GM19438 (cell line): ENCODE results near the gene RNU6-9.

Experiments
- ATAC-seq: cut with Tn5 transposase; IDR thresholded peaks from one replicate; pipeline ENCODE4 v1.9.1; 2021; ENCODE audit warnings: low read depth; ENCODE audit not compliant: unreplicated experiment

Gene RNU6-9

DNA sequence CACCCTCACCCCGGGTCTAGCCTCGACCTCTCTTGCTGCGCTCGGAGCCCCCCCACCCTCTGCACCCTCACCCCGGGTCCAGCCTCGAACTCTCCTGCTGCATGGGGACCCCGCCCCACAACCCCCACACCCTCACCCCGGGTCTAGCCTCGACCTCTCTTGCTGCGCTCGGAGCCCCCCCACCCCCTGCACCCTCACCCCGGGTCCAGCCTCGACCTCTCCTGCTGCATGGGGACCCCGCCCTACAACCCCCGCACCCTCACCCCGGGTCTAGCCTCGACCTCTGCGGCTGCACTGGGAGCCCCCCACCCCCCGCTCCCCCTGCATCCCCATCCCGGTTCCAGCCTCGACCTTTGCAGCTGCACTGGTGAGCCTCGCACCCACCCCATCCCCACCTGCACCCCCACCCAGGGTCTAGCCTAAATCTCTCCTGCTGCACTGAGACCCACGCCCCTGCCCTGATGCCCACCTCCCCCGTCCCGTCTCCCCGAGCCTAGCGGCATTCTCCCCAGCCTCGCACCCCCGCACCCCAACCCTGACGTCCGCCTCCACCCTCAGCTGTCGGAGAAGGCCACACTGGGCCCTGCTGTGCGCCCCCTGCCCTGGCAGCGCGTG, 32.0 kb upstream of the RNU6-9 start:
- ATAC-seq: no peak

DNA sequence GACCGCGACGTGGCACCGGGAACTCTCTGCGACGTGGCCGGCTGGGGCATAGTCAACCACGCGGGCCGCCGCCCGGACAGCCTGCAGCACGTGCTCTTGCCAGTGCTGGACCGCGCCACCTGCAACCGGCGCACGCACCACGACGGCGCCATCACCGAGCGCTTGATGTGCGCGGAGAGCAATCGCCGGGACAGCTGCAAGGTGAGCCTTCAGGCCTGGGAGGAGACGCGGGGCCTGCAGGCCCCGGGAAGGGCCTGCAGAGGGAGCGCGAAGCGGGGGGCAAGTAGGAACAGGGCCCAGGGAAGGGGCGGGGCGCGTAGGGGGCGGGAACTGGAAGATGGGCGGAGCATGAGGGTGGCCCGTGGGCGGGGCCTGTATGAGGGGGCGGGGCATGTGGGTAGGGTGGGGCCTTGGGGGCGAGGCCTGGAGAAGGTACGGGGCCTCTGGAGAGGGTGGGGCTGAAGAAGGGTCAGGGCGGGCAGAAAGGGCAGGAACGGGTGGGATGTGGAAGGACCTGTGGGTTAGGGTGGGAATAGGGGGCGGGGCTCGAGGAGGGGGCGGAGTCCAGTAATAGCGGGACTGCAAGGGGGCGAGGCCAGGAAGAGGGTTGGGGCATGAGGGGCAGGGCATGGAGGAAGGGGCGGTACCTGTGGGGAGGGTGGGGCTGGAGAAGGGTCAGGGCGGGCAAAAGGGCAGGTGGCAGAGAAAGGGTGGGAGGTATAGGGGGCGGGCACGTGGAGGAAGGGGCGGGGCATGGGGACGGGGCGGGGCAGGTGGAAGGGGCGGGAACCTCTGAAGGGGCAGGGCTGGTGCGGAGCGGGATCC, 31.3 kb upstream of the RNU6-9 start:
- no peak for ATAC-seq

GRCh38 chr19:862581-863314, 30.5 kb upstream of the RNU6-9 start:
- no peak for ATAC-seq

DNA sequence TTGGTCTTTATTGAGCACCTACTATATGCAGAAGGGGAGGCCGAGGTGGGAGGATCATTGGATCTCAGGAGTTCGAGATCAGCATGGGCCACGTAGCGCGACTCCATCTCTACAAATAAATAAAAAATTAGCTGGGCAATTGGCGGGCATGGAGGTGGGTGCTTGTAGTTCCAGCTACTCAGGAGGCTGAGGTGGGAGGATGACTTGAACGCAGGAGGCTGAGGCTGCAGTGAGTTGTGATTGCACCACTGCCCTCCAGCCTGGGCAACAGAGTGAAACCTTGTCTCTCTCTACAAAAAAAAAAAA, 30.0 kb upstream of the RNU6-9 start:
- ATAC-seq: no peak

- no peak for ATAC-seq
These were observed 26.4 kb upstream of the RNU6-9 start for GRCh38 chr19:866769-867300.

- ATAC-seq: no peak
These were observed 25.9 kb upstream of the RNU6-9 start for GRCh38 chr19:867301-867793.

DNA sequence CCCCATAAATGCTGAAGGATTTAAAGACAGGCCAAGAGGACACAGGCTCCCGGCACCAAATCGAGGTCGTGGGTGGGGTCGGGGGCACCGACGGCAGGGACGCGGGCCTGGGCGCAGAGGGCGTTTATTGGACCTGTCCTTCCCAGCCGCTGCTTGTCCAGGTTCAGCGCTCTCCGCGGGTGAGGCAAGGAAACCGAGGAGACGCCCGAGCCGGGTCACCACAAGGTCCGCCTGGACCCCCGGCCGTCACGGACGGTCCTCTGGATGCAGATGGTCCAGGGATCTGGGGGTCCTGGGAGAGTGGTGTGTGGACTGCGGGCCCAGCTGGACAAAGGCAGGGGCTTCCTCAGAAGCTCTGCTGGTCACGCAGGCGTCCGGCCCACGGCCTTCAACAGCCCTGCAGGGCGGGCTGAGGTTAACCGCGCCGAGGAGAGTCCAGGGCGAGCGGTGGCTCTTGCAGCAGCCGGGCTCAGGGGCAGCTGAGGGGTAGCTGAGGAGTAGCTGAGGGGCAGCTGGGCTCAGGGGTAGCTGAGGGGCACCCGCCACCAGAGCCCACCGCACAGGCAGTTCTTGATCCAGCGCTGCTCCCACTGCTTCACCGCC, 25.3 kb upstream of the RNU6-9 start:
- no peak for ATAC-seq

GRCh38 chr19:868458-869244, 24.6 kb upstream of the RNU6-9 start:
- no peak for ATAC-seq

DNA sequence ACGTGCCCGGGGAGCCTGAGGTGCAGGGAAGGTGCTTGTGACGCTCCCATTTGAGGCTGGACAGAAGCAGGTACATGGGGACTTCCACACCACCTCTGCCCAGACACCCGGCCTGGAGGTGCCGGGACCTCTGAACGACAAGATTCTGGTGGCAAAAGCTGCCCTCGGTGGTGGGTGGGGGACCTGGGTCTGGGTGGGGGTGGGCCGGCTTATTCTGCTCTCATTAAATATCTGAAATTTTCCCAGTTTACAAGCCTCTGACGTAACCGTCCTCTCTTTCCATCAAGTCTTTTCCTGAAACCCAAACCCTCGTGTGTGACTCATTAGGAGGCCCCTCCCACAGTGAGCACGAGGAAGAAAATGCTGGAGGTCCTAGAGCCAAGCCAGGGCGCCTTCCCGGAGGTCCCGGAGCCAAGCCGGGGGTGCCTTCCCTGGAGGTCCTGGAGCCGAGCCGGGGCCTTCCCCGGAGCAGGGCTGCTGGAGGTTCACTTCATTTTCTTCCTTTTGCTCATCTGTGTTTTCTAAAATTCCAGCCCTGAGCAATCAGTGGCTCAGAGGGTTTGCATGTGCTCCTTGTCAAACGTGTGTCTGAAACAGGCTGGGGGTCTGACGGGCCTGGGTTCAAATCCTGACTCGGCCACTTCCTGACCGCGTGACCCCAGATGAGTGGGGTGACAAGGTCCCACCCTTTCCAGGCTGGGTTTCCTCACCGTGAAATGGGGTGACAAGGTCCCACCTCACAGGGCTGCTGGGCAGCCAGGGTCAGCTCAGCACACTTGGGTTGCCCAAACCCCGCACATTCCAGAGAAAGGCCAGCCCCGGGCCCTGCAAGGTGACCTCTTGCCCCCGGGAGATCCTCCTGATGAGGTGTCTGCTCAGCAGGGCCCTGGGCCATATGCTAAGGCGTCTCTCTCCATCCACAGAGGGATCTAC, 23.8 kb upstream of the RNU6-9 start:
- ATAC-seq: no peak

GRCh38 chr19:870314-870713, 23.0 kb upstream of the RNU6-9 start:
- ATAC-seq: no peak

DNA sequence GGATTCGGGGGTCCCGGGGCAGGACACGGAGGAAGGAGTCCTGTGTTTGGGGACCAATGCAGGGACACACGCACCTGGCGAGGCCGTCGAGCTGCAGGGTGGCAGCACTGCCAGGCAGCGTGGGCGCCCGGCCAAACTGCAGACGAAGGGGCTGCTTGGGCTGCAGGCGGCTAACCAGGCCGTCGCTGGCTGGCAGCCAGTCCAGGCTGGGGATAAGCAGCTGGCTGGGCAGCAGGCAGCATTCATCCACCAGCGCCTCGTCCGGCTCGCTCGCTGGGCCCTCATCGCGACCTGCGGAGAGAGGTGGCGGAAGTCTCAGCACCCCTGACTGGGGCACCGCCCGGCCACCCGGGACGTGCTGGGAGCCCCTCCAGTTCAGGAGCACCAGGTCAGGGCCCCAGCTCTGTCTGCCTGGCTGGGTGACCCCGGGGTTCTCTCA, 22.3 kb upstream of the RNU6-9 start:
- ATAC-seq: no peak

DNA sequence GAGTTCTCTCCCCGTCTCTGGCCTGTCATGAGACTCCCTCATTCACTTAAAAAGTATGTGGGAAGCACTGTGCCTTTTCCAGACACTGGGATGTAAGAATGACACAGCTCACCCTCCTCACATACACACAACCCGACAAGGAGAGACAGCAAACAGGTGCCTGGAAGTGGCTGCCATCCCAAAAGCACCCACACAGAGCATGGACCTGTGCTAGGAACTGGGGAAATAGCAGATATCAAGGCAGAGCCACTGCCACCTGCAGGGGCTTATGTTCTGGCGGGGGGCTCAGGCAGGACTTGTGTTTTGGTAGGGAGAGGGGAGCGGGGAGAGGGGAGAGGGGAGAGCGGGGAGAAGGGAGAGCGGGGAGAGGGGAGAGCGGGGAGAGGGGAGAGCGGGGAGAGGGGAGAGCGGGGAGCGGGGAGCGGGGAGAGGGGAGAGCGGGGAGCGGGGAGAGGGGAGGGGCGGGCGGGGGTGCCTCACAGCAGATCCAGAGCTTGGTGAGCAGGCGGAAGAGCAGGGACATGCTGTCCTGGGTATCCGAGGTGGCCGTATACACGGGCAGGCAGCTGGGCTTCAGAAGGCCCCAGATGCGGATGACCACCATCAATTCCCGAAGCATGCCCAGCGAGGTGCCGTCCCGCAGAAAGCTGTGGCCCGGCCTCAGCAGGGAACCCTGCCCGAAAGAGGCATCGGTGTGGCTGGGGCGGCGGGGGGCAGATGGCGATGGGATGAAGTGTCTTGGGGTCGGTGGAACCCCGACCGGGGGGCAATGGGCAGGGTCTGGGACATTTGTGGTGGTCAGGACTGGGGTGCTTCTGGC, 21.6 kb upstream of the RNU6-9 start:
- no peak for ATAC-seq

- no peak for ATAC-seq
These were observed 20.9 kb upstream of the RNU6-9 start for GRCh38 chr19:872266-872951.

- ATAC-seq: no peak
These were observed 20.2 kb upstream of the RNU6-9 start for GRCh38 chr19:873084-873483.

DNA sequence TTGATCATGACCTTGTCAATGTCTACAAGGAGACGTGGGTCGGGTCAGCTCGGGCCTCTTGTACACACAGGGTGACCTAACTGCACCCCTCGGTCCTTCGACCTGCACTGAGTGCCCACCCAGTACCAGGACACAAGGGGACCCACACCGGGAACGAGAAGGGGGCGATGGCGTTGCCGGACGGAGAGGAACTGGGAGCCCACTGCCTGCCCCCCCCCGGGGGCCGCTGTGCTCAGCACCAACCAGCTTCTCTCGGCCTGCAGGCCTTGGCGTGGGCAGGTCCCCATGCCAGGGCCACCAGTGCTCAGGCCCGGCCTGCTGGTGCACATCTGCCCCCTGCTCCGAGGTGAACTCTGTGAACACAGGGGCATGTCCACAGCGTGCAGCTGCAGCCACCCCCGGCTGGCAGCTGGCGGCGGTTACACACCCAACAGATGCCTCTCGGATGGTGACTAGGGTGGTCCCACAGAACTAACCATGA, 19.7 kb upstream of the RNU6-9 start:
- ATAC-seq: no peak

- ATAC-seq: no peak
These were observed 17.9 kb upstream of the RNU6-9 start for GRCh38 chr19:875265-875879.

DNA sequence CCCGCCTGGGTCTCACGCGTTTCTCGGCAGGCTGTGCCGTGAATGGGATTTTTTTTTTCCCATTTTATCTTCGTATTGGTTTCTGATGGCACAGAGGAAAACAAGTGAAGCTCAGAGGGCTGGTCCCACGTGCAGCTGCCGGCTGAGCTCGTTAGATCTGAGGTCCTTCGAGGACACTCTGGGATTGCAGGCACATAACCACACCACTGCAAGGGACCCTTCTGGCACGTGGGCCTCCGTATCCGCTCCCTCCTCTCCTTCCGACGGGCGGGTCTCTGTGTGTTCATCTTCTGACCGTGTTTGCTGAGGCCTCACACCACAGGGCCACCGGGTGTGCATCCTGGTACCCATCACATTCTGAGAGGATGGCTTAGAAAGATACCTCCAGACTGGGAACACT, 17.2 kb upstream of the RNU6-9 start:
- no peak for ATAC-seq
